Vagina (tissue), 2 donors: Measurements from ENCODE around the gene NDFIP2. TPM values are rescaled to one million over a fixed set of nuclear protein-coding genes. Genes with fewer than 3 reads are reported as not detected.

Experiments
- DNase-seq, 2 donors: peaks; one replicate each; pipeline ENCODE4 v3.0.0-alpha.2; 2017; ENCODE audit errors: extremely low spot score in 2 of 2
- H3K27ac ChIP-seq: fragments of 200-600 bp; sonication (generic); one replicate; pipeline ENCODE4 v1.5.1; 2019
- H3K27me3 ChIP-seq: fragments of 200-600 bp; sonication (generic); one replicate; pipeline ENCODE4 v1.5.1; 2019
- H3K36me3 ChIP-seq, 2 donors: fragments of 200-600 bp; sonication (generic); one replicate each; pipeline ENCODE4 v1.5.1; 2017 to 2019
- H3K4me1 ChIP-seq: fragments of 200-600 bp; sonication (generic); one replicate; pipeline ENCODE4 v1.5.1; 2019
- H3K4me3 ChIP-seq, 2 donors: fragments of 200-600 bp; sonication (generic); 1 replicate in 1 of 2; 2 replicates in 1 of 2; pipeline ENCODE4 v1.5.1; 2016 to 2019
- H3K9me3 ChIP-seq: fragments of 200-600 bp; sonication (generic); one replicate; pipeline ENCODE4 v1.5.1; 2019
- CTCF ChIP-seq, 3 experiments: fragments of 450-650 bp in 2 of 3; fragments of 200-600 bp in 1 of 3; sonication (generic) in 1 of 3; IDR thresholded peaks; one replicate each; pipeline ENCODE4 v1.5.1; 2017 to 2019; ENCODE audit warnings: antibody characterized with exemption in 3 of 3, mild to moderate bottlenecking in 2 of 3, moderate library complexity in 2 of 3
- POLR2A ChIP-seq, 2 donors: fragments of 450-650 bp; IDR thresholded peaks; one replicate each; pipeline ENCODE4 v1.6.1; 2017; ENCODE audit warnings: antibody characterized with exemption in 2 of 2, mild to moderate bottlenecking in 2 of 2, moderate library complexity in 2 of 2
- POLR2AphosphoS5 ChIP-seq, 2 donors: sonication (generic); formaldehyde crosslinking; IDR thresholded peaks; one replicate each; pipeline ENCODE4 v1.9.0; 2017; ENCODE audit warnings: antibody characterized with exemption in 2 of 2, mild to moderate bottlenecking in 2 of 2, low read depth in 1 of 2; ENCODE audit not compliant: insufficient read depth in 1 of 2
- intact Hi-C: fragments of 100-400 bp; cut with DNase I; formaldehyde crosslinking; loops from one replicate; pipeline ENCODE4 v1.15.1; 2023
- total RNA-seq: library from RNA; depleted of rRNA; stranded (reverse); fragments of >200 nt; gene quantifications from one replicate; pipeline ENCODE4 v1.2.3, GENCODE V29; 2016

Gene NDFIP2
- total RNA-seq, 1 donor from 2014 or later: 26.8 TPM

- TF ChIP-seq POLR2A (IDR thresholded peaks at IDR 0.05) (no peak), POLR2AphosphoS5 (IDR thresholded peaks at IDR 0.05; ENCODE audit: insufficient read depth in 1 of 2, low read depth in 1 of 2) (no peak), CTCF (IDR thresholded peaks at IDR 0.05) (no peak)
Measured at GRCh38 chr13:79485014-79485811, 4.3 kb downstream of the NDFIP2 start.

GRCh38 chr13:79486433-79487188 lies 5.7 kb downstream of the NDFIP2 start:
- no peak for TF ChIP-seq POLR2A (IDR thresholded peaks at IDR 0.05)
- no peak for TF ChIP-seq CTCF (IDR thresholded peaks at IDR 0.05)
- no peak for TF ChIP-seq POLR2AphosphoS5 (IDR thresholded peaks at IDR 0.05; ENCODE audit: insufficient read depth in 1 of 2, low read depth in 1 of 2)
- Histone ChIP-seq H3K27ac (no peak overlapping the region), H3K27me3 (no peaks in the 10 kb centered on the region), H3K9me3 (no peaks in the 10 kb centered on the region), H3K36me3 (no peaks in the 10 kb centered on the region), H3K4me3 (no peak overlapping the region), H3K4me1 (peaks cover 67% of the 10 kb centered on the region)
- DNase-seq: no peak
- intact Hi-C loops: no loop called here

More at GRCh38 chr13:79485014-79485811, 4.3 kb downstream of the NDFIP2 start:
- Histone ChIP-seq H3K27me3 (no peaks in the 10 kb centered on the region), H3K27ac (no peak overlapping the region), H3K9me3 (no peaks in the 10 kb centered on the region), H3K4me3 (no peak overlapping the region), H3K4me1 (peaks cover 54% of the 10 kb centered on the region), H3K36me3 (no peaks in the 10 kb centered on the region)
- DNase-seq: no peak
- intact Hi-C loops: no loop called here

GRCh38 chr13:79490326-79490725 lies 9.4 kb downstream of the NDFIP2 start:
- H3K27me3 ChIP-seq: no peaks in the 10 kb centered on the region
- no peak for DNase-seq
- TF ChIP-seq POLR2A (IDR thresholded peaks at IDR 0.05) (no peak), CTCF (IDR thresholded peaks at IDR 0.05) (no peak), POLR2AphosphoS5 (IDR thresholded peaks at IDR 0.05; ENCODE audit: insufficient read depth in 1 of 2, low read depth in 1 of 2) (no peak)
- no peaks in the 10 kb centered on the region for H3K9me3 ChIP-seq
- H3K27ac ChIP-seq: no peak overlapping the region
- H3K4me1 ChIP-seq: peaks cover 61% of the 10 kb centered on the region
- no peak overlapping the region for H3K4me3 ChIP-seq
- no peaks in the 10 kb centered on the region for H3K36me3 ChIP-seq
- intact Hi-C loops: no loop called here

GRCh38 chr13:79490824-79491223 lies 9.9 kb downstream of the NDFIP2 start:
- Histone ChIP-seq H3K4me1 (peaks cover 61% of the 10 kb centered on the region), H3K9me3 (no peaks in the 10 kb centered on the region), H3K27me3 (no peaks in the 10 kb centered on the region), H3K4me3 (no peak overlapping the region), H3K27ac (peak overlapping the region; percentile 4), H3K36me3 (no peaks in the 10 kb centered on the region)
- TF ChIP-seq POLR2A (IDR thresholded peaks at IDR 0.05): no peak
- no peak for TF ChIP-seq POLR2AphosphoS5 (IDR thresholded peaks at IDR 0.05; ENCODE audit: insufficient read depth in 1 of 2, low read depth in 1 of 2)
- TF ChIP-seq CTCF (IDR thresholded peaks at IDR 0.05): no peak
- no peak for DNase-seq
- intact Hi-C loops: no loop called here
